ENCODE measurements around the gene RNF222. TPM values are rescaled to one million over a fixed set of nuclear protein-coding genes. Genes with fewer than 3 reads are reported as not detected.

Gene RNF222
- total RNA-seq, 1 experiment from 2014 or later: 0.09 TPM

DNA sequence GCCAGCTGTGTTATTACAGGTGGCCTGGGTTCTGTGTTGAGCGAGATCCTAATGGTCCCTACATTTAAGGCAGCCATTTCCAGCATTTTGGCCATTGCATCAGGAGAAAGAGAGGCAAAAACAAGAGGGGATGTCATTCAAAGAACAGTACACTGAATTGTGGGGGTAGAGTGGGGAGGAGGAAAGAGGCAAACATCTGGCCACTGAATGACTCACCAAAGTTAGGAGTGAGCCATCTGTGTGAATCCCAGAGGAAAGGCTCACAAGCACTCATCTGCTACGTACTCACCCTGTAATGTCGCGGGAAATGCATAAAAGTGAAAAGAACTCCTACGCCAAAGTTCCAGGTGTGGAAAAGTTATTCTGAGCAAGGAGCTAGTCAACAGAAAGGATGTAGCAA is 37.9 kb downstream of the RNF222 start:
- no peak overlapping the region for H3K23ac ChIP-seq (ENCODE audit: insufficient read length, low read depth, low read length)
- peaks cover 18% of the 10 kb centered on the region in 2 experiments for H3K4me1 Mint-ChIP-seq
- no peaks in the 10 kb centered on the region for H3K23me2 ChIP-seq (ENCODE audit: insufficient read length, low read depth, low read length, poor library complexity, severe bottlenecking)
- no peak overlapping the region for H2AFZ ChIP-seq (ENCODE audit: low read length)
- H2BK20ac ChIP-seq (ENCODE audit: low read depth, low read length, poor library complexity, severe bottlenecking): no peak overlapping the region
- H4K20me1 ChIP-seq (ENCODE audit: control insufficient read depth, insufficient read depth, insufficient read length): no peaks in the 10 kb centered on the region
- no peak overlapping the region for H3T11ph ChIP-seq (ENCODE audit: low read length)
- no peak overlapping the region for H4K5ac ChIP-seq (ENCODE audit: insufficient read length, low read depth, low read length)
- no peak overlapping the region for H3K14ac ChIP-seq (ENCODE audit: insufficient read depth, low read length)
- H3K36me3 Mint-ChIP-seq (ENCODE audit: insufficient read depth in 1 of 3, low read depth in 3 of 3): no peaks in the 10 kb centered on the region; a peak in 1 of 7 replicates
- H3K4me2 ChIP-seq (ENCODE audit: insufficient read depth, insufficient read length, low read length): no peak overlapping the region
- no peak overlapping the region for H4K91ac ChIP-seq (ENCODE audit: insufficient read length, low read depth, low read length)
- H3K56ac ChIP-seq (ENCODE audit: insufficient read length, low read depth, low read length): no peak overlapping the region
- no peak overlapping the region for H3K4ac ChIP-seq (ENCODE audit: low read depth, low read length)
- H2BK5ac ChIP-seq (ENCODE audit: insufficient read length, low read length): no peak overlapping the region
- no peak for DNase-seq
- TF ChIP-seq, protein P1, sequence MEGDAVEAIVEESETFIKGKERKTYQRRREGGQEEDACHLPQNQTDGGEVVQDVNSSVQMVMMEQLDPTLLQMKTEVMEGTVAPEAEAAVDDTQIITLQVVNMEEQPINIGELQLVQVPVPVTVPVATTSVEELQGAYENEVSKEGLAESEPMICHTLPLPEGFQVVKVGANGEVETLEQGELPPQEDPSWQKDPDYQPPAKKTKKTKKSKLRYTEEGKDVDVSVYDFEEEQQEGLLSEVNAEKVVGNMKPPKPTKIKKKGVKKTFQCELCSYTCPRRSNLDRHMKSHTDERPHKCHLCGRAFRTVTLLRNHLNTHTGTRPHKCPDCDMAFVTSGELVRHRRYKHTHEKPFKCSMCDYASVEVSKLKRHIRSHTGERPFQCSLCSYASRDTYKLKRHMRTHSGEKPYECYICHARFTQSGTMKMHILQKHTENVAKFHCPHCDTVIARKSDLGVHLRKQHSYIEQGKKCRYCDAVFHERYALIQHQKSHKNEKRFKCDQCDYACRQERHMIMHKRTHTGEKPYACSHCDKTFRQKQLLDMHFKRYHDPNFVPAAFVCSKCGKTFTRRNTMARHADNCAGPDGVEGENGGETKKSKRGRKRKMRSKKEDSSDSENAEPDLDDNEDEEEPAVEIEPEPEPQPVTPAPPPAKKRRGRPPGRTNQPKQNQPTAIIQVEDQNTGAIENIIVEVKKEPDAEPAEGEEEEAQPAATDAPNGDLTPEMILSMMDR (conservative IDR thresholded peaks at IDR 0.05): no peak
- H3K9me3 Mint-ChIP-seq: peaks cover 0 to 3% of the 10 kb centered on the region in 2 experiments; a peak in 1 of 5 replicates
- H3K79me2 ChIP-seq (ENCODE audit: insufficient read depth, low read length): no peaks in the 10 kb centered on the region
- H3K18ac ChIP-seq (ENCODE audit: insufficient read length, low read depth, low read length): no peak overlapping the region
- H3K27me3 ChIP-seq (ENCODE audit: insufficient read depth, low read length): no peaks in the 10 kb centered on the region
- H3K4me1 ChIP-seq (ENCODE audit: insufficient read depth, low read length): peaks cover 16% of the 10 kb centered on the region; the same call in 1 of the 2 replicates
- no peak overlapping the region for H2AK5ac ChIP-seq (ENCODE audit: insufficient read length, low read length)
- no peaks in the 10 kb centered on the region for H3K27me3 Mint-ChIP-seq (ENCODE audit: low read depth)
- H2BK15ac ChIP-seq (ENCODE audit: low read depth, low read length): no peak overlapping the region
- no peak overlapping the region for H2BK12ac ChIP-seq (ENCODE audit: insufficient read length, low read depth, low read length)
- no peak overlapping the region for H2BK120ac ChIP-seq (ENCODE audit: low read depth, low read length, poor library complexity, severe bottlenecking)
- no peaks in the 10 kb centered on the region for H3K79me1 ChIP-seq (ENCODE audit: insufficient read depth, low read depth, low read length, poor library complexity, severe bottlenecking)
- peak overlapping the region in 1 of 2 experiments; percentile 50; a peak in 2 of 5 replicates for H3K4me3 Mint-ChIP-seq
- no CpG with 5 or more reads among the region's 5 CpGs for WGBS (ENCODE audit: extremely low coverage, insufficient read length, low lambda C conversion rate)
- H3K9me3 ChIP-seq (ENCODE audit: control insufficient read depth, low read depth, low read length): no peaks in the 10 kb centered on the region
- H3K9ac ChIP-seq (ENCODE audit: extremely low read depth, insufficient read length, low read length): no peak overlapping the region
- no peak overlapping the region for H4K8ac ChIP-seq (replicated peaks; ENCODE audit: insufficient read length, low read depth, low read length)
- peak overlapping the region; percentile 34 for H3K27ac ChIP-seq (ENCODE audit: insufficient read length, low read depth, low read length)
- H3K27ac Mint-ChIP-seq: peak overlapping the region; percentile 0 to 77 (median 46); a peak in 6 of 7 replicates

All from H9 (cell line).